Esophagus (tissue), 2 donors: ENCODE data around the gene TMEM214. TPM values are rescaled to one million over a fixed set of nuclear protein-coding genes. Genes with fewer than 3 reads are reported as not detected.

Experiments
- H3K27ac ChIP-seq, 2 donors: one replicate each; pipeline ENCODE4 v1.5.1; 2013; ENCODE audit warnings: low read depth in 2 of 2, mild to moderate bottlenecking in 2 of 2, inconsistent platforms in 1 of 2, low read length in 1 of 2, moderate library complexity in 1 of 2
- H3K27me3 ChIP-seq, 2 donors: one replicate each; pipeline ENCODE4 v1.6.1; 2013; ENCODE audit warnings: low read length in 2 of 2, control low read depth in 1 of 2, mild to moderate bottlenecking in 1 of 2; ENCODE audit not compliant: insufficient read depth in 2 of 2, control insufficient read depth in 1 of 2
- H3K36me3 ChIP-seq, 2 donors: one replicate each; pipeline ENCODE4 v1.6.1; 2013; ENCODE audit warnings: low read length in 1 of 2; ENCODE audit not compliant: control insufficient read depth in 2 of 2, insufficient read depth in 2 of 2
- H3K4me1 ChIP-seq, 2 donors: one replicate each; pipeline ENCODE4 v1.6.1; 2013; ENCODE audit warnings: low read length in 1 of 2; ENCODE audit not compliant: control insufficient read depth in 2 of 2, insufficient read depth in 2 of 2
- H3K4me3 ChIP-seq, 2 donors: one replicate each; pipeline ENCODE4 v1.5.1; 2013; ENCODE audit warnings: low read length in 2 of 2, mild to moderate bottlenecking in 2 of 2, low read depth in 1 of 2, moderate library complexity in 1 of 2
- H3K9me3 ChIP-seq, 2 donors: one replicate each; pipeline ENCODE4 v1.6.1; 2013; ENCODE audit warnings: mild to moderate bottlenecking in 2 of 2, low read depth in 1 of 2, low read length in 1 of 2, moderate library complexity in 1 of 2; ENCODE audit not compliant: control insufficient read depth in 2 of 2, insufficient read depth in 1 of 2
- WGBS, 2 donors: extraction: QIAGEN DNeasy Blood & Tissue Kit; methylation state at CpG; one replicate each; pipeline ENCODE4 v1.1.7; 2013; 5-methylcytosine and 5-hydroxymethylcytosine counted together
- polyA plus RNA-seq, 2 donors: library from polyadenylated mRNA; stranded (reverse); fragments of 200-250 nt; gene quantifications; one replicate each; pipeline ENCODE4 v1.2.3, GENCODE V29; 2013
- donor health status: healthy with polysubstance abuse.
- donor health status: Bipolar disorder and iron deficiency.

The TMEM214 gene
- polyA plus RNA-seq, 2 donors: 29.0 to 35.2 TPM

DNA sequence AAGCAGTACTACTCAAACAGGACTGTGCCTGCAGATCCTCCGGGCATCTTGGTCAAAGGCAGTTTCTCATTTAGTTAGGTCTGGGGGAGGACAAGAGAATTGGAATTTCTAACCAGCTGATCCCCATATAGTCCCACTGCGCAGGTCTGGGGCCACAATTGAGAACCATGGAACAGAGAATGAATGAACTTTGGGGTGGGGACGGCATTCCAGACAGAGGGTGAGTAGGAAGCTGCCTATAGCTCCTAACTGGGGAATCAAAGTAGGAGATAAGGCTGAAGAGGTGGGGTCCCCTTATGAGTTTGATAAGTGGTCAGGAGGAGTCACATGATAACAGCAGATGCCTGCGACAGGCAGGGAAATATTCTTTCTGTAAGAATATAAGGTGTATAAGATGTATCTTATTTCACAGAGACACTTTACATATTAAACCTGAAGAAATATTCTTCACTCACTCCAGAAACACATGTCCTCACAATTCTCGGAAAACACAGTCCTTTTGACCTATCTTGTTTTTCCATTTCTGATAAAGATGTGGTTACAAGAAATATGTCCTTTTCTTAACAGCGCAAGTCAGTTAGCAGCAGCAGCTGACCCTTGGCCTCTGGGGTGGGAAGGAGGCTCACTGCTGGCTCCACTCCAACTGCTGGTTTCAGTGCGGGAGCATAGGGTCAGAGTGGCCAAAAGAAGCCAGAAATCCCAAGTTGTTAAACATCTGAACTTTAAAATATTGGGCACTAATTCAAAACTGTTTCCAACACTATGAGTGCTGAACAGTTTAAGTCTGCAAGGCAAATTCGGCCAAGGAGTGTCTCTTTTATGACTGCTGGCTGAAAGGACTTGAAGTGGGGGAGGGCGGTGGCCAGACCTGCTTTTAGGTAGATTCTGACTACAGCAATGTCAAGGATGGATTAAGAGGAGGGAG lies 12.6 kb upstream of the TMEM214 start:
- Histone ChIP-seq H3K4me3 (no peak overlapping the region), H3K4me1 (peaks cover 5 to 6% of the 10 kb centered on the region in 2 donors), H3K27me3 (no peaks in the 10 kb centered on the region), H3K27ac (no peak overlapping the region), H3K9me3 (no peaks in the 10 kb centered on the region), H3K36me3 (peaks cover 5 to 8% of the 10 kb centered on the region in 2 donors)
- 64 to 77% methylated on average over 9 of the region's 9 CpGs for WGBS, 2 donors

DNA sequence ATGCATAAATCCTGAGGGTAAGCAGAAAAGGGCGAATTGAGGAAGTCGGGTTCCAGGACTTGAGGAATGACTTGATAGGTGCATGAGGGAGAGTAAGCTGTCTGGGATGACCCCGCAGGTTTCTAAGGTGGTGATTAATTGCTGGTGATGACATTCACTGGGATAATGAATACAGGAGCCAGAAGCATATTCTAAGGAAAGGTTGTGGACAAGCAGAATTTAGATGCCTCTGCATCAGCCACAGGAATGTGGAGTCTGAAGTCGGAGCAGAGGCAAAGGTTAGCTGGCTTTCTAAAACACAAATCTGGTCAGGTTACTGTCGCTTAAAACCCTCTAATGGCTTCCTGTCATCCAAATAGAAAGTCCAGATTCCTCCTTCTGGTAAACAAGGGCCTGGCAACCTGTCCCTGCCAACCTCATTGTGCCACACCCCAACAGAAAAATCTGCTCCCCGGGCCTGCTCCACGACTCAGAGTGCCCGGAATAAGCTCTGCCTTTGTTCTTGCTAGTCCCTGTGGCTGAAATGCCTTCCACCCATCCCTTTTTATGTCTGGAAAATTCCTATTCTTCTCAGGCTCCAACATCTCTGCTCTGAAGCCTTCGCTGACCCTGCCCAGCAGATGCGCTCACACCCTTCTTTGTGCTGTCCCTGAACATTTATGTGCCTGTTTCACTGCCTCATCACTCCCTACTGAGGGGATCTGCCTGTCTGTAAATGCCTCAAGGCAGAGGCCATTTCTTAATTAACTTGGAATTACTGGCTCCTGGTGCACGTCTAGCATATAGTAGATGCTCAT lies 11.3 kb upstream of the TMEM214 start:
- 57 to 64% methylated on average over 11 of the region's 11 CpGs for WGBS, 2 donors
- Histone ChIP-seq H3K27ac (no peak overlapping the region), H3K36me3 (peaks cover 8 to 14% of the 10 kb centered on the region in 2 donors), H3K9me3 (no peaks in the 10 kb centered on the region), H3K4me1 (peaks cover 3 to 5% of the 10 kb centered on the region in 2 donors), H3K4me3 (no peak overlapping the region), H3K27me3 (no peaks in the 10 kb centered on the region)

DNA sequence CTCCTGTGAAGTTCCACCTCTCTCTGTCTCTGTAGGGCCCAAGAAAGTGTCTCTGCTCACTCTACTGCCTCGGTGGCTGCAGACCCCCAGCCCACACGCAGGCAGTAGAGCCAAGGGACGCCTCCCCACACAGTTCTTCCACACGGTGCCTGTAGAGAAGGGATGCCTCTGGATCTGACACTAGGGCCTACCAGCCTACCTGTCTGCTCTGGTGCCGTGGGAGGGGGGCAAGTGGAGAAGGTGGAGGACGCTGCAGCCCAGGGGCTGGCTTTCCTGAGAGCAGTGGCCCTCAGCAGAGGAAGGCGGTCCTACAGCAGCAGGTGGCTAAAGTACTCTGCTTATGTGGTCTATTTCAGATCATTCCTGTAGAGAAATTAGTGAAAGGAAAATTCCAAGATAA lies 9.0 kb upstream of the TMEM214 start:
- no peak overlapping the region for H3K27ac ChIP-seq
- WGBS, 2 donors: 91 to 92% methylated on average over 7 of the region's 7 CpGs
- peaks cover 3 to 5% of the 10 kb centered on the region in 2 donors for H3K4me1 ChIP-seq
- no peaks in the 10 kb centered on the region for H3K27me3 ChIP-seq
- no peak overlapping the region for H3K4me3 ChIP-seq
- H3K9me3 ChIP-seq: no peaks in the 10 kb centered on the region
- peaks cover 8 to 18% of the 10 kb centered on the region in 2 donors for H3K36me3 ChIP-seq

DNA sequence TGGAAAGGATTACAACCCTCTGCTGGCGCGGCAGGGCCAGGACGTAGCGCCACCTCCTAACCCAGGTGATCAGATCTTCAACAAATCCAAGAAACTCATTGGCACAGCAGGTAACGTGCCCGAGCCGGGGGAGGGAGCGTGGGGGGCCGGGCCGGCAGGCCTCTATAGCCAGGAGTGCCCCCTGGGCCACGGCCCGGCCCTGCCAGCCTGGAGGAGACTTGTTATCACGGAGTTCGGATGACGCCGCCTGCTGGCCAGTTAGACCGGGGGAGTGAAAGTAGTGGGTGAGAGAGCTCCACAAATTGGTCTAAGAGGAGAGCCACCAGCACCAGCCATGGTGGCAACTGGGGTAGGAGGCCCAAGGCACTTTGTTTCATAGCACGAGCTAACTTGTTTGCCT lies 8.6 kb upstream of the TMEM214 start:
- Histone ChIP-seq H3K36me3 (peaks cover 8 to 18% of the 10 kb centered on the region in 2 donors), H3K27ac (no peak overlapping the region), H3K27me3 (no peaks in the 10 kb centered on the region), H3K4me3 (no peak overlapping the region), H3K9me3 (no peaks in the 10 kb centered on the region), H3K4me1 (peaks cover 3 to 5% of the 10 kb centered on the region in 2 donors)
- 82 to 84% methylated on average over 18 of the region's 18 CpGs for WGBS, 2 donors

DNA sequence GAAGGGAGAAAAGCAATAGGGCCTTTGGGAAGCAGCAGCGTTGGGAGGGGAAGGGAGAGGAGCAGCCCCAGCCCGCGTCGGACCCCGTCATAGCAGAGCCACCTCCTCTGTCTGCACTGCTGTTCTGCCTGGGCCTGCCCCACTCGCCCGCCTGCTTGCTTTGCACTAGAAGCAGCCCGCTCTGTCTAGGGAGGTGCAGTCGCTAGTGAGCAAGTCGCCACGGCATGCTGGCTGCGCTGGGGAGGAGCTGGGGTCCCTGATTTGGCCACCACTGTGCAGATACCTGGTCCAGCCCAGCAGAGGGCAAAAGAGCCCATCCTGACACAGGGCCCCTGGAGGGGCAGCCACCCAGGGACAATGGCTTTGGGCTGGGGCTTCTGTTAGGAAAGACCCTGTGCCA lies 8.0 kb upstream of the TMEM214 start:
- Histone ChIP-seq H3K4me1 (peaks cover 3 to 5% of the 10 kb centered on the region in 2 donors), H3K27ac (no peak overlapping the region), H3K27me3 (no peaks in the 10 kb centered on the region), H3K36me3 (peaks cover 8 to 18% of the 10 kb centered on the region in 2 donors), H3K9me3 (no peaks in the 10 kb centered on the region), H3K4me3 (no peak overlapping the region)
- WGBS, 2 donors: 85 to 88% methylated on average over 11 to 12 of the region's 12 CpGs

DNA sequence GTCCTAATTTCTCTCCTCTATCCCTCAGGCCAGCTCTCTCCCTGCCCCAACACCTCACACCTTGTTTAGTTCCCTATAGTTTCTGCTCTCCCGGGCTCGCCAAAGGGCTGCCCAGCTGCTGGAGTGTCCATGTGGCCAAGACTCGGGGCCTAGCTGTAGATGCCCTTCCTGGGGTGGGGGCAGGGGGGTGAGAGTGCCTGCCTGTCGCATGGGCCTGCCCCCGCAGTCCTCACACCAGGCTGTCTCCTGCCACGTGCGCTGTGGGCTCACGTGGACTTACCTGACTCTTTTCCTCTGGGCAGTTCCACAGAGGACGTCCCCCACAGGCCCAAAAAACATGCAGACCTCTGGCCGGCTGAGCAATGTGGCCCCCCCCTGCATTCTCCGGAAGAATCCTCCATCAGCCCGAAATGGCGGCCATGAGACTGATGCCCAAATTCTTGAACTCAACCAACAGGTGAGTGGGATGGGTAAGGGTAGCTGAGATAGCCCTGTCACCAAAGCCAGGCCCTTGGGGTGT lies 7.4 kb upstream of the TMEM214 start:
- peaks cover 3 to 5% of the 10 kb centered on the region in 2 donors for H3K4me1 ChIP-seq
- no peak overlapping the region for H3K4me3 ChIP-seq
- H3K36me3 ChIP-seq: peaks cover 8 to 18% of the 10 kb centered on the region in 2 donors
- no peaks in the 10 kb centered on the region for H3K9me3 ChIP-seq
- H3K27me3 ChIP-seq: no peaks in the 10 kb centered on the region
- WGBS, 2 donors: 92 to 94% methylated on average over 13 of the region's 13 CpGs
- H3K27ac ChIP-seq: no peak overlapping the region

DNA sequence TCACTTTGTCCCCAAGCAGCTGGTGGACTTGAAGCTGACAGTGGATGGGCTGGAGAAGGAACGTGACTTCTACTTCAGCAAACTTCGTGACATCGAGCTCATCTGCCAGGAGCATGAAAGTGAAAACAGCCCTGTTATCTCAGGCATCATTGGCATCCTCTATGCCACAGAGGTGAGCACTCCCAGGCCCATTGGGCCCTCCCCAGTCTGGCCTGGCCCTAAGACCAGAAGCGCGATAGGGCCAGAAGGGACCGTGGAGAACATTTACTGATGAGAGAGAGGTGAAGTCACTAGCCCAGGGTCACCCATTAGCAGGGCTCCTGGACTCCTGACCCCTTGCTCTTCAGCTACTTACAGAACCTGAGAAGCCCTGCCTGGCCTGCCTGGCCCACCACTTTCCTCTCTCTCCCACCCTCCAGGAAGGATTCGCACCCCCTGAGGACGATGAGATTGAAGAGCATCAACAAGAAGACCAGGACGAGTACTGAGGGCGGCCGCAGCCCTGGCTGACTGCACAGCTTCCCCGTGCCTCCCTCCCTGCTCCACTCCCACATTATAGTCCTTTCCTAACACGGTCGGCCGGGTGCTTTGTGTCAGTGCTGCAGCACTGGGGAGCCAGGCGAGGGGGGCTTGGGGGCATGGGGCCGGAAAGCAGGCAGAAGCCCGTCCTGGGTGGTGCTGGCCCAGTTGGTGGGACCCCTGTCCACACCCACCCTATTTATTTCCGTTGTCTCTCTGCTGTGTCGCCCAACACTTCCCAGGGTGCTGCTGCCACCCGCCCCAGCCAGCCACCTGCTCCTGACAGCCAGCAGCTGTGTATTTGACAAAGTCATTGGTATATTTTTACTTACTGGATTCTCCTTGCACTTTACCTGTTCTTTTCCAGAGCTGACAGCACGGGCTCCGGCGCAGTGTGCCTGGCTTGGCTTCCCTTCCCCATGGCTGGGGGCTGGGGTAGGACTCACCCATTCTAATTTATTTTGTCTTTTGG lies 6.6 kb upstream of the TMEM214 start:
- no peak overlapping the region for H3K27ac ChIP-seq
- H3K9me3 ChIP-seq: no peaks in the 10 kb centered on the region
- H3K27me3 ChIP-seq: no peaks in the 10 kb centered on the region
- H3K4me3 ChIP-seq: no peak overlapping the region
- peaks cover 8 to 18% of the 10 kb centered on the region in 2 donors for H3K36me3 ChIP-seq
- 90 to 92% methylated on average over 24 of the region's 24 CpGs for WGBS, 2 donors
- peaks cover 3 to 5% of the 10 kb centered on the region in 2 donors for H3K4me1 ChIP-seq

DNA sequence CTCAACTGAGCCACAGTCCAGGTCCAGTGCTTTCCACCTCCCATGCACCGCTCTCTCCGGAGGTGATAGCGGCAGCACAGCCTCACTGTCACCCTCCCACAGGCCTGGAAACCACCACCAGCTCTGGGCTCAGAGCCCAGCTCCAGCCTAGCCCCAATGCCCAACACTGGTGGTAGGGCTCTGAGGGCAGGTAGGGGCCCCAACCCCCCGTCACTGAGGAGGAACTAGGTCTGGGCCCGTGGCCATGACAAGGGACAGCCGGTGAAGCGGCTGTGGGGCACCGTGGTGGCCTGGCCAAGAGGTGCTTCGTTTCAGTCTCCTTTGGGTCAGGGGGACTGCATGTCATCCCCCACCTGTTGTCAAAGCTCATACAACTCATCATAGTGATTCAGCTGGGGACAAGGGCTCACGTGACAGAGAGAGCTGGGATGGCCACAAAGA lies 5.5 kb upstream of the TMEM214 start:
- Histone ChIP-seq H3K27ac (no peak overlapping the region), H3K36me3 (peaks cover 8 to 18% of the 10 kb centered on the region in 2 donors), H3K9me3 (no peaks in the 10 kb centered on the region), H3K4me3 (no peak overlapping the region), H3K4me1 (peaks cover 0 to under 1% of the 10 kb centered on the region in 2 donors), H3K27me3 (no peaks in the 10 kb centered on the region)
- 88 to 92% methylated on average over 10 of the region's 10 CpGs for WGBS, 2 donors
